GM23338 (cell line): ENCODE results near the gene TMEM143. TPM values are rescaled to one million over a fixed set of nuclear protein-coding genes. Genes with fewer than 3 reads are reported as not detected.

Source experiments
- ATAC-seq: fragments of 200-7000 bp; cut with Tn5 transposase; 3 replicates; pipeline ENCODE4 v1.9.1; 2020
- DNase-seq: peaks from one replicate; pipeline ENCODE4 v3.0.0-alpha.2; 2015; ENCODE audit warnings: low spot score
- H2AFZ ChIP-seq: fragments of 200-600 bp; sonication (generic); 2 replicates; pipeline ENCODE4 v1.8.0; 2016; ENCODE audit warnings: antibody characterized with exemption, mild to moderate bottlenecking, moderate library complexity
- H3F3A ChIP-seq: fragments of 200-600 bp; sonication (generic); replicated peaks from 2 replicates; pipeline ENCODE4 v1.8.0; 2017; ENCODE audit warnings: antibody characterized with exemption, mixed run types, low read depth
- H3K27ac ChIP-seq: fragments of 200-600 bp; sonication (generic); 2 replicates; pipeline ENCODE4 v1.6.1; 2016; ENCODE audit warnings: low read depth
- H3K27me3 ChIP-seq: fragments of 200-600 bp; sonication (generic); 2 replicates; pipeline ENCODE4 v1.8.0; 2016; ENCODE audit warnings: mild to moderate bottlenecking, mixed run types, moderate library complexity; ENCODE audit not compliant: insufficient read depth
- H3K36me3 ChIP-seq: fragments of 200-600 bp; sonication (generic); 2 replicates; pipeline ENCODE4 v1.8.0; 2016; ENCODE audit warnings: mild to moderate bottlenecking; ENCODE audit not compliant: insufficient read depth
- H3K4me1 ChIP-seq: fragments of 200-600 bp; sonication (generic); 2 replicates; pipeline ENCODE4 v1.8.0; 2016; ENCODE audit warnings: mild to moderate bottlenecking, moderate library complexity; ENCODE audit not compliant: insufficient read depth
- H3K4me2 ChIP-seq: fragments of 200-600 bp; sonication (generic); 2 replicates; pipeline ENCODE4 v1.7.1; 2017; ENCODE audit warnings: mixed run types
- H3K4me3 ChIP-seq: fragments of 200-600 bp; sonication (generic); 2 replicates; pipeline ENCODE4 v1.6.1; 2016; ENCODE audit warnings: mixed run types
- H3K79me2 ChIP-seq: fragments of 200-600 bp; sonication (generic); replicated peaks from 2 replicates; pipeline ENCODE4 v1.8.0; 2017; ENCODE audit warnings: mild to moderate bottlenecking; ENCODE audit not compliant: insufficient read depth
- H3K9me2 ChIP-seq: fragments of 200-600 bp; sonication (generic); 2 replicates; pipeline ENCODE4 v1.8.0; 2017; ENCODE audit not compliant: insufficient read depth
- H4K20me1 ChIP-seq: fragments of 200-600 bp; sonication (generic); replicated peaks from 2 replicates; pipeline ENCODE4 v1.8.0; 2017; ENCODE audit warnings: mild to moderate bottlenecking; ENCODE audit not compliant: insufficient read depth
- H3K27ac Mint-ChIP-seq: 2 replicates; pipeline ENCODE4 v1.8.0; 2020; ENCODE audit warnings: inconsistent platforms, mild to moderate bottlenecking, moderate library complexity, mixed read lengths
- H3K27me3 Mint-ChIP-seq: 3 replicates; pipeline ENCODE4 v1.8.0; 2022; ENCODE audit warnings: low read depth, mild to moderate bottlenecking, moderate library complexity, mixed read lengths, inconsistent platforms; ENCODE audit not compliant: insufficient read depth, poor library complexity
- H3K36me3 Mint-ChIP-seq: 3 replicates; pipeline ENCODE4 v1.8.0; 2021; ENCODE audit warnings: low read depth, mild to moderate bottlenecking, inconsistent platforms, moderate library complexity, mixed read lengths
- H3K4me1 Mint-ChIP-seq: 3 replicates; pipeline ENCODE4 v1.8.0; 2020; ENCODE audit warnings: mild to moderate bottlenecking, inconsistent platforms, mixed read lengths
- H3K4me3 Mint-ChIP-seq: 3 replicates; pipeline ENCODE4 v1.8.0; 2021; ENCODE audit warnings: moderate library complexity, mild to moderate bottlenecking, inconsistent platforms, mixed read lengths
- H3K9me3 Mint-ChIP-seq: 3 replicates; pipeline ENCODE4 v1.8.0; 2020; ENCODE audit warnings: moderate library complexity, mild to moderate bottlenecking, inconsistent platforms, mixed read lengths
- CREB1 ChIP-seq: fragments of 250-450 bp; sonication (Bioruptor Pico); IDR thresholded peaks from 2 replicates; pipeline ENCODE4 v1.5.0; 2020; ENCODE audit warnings: low read depth, mild to moderate bottlenecking, moderate library complexity
- CTCF ChIP-seq, 2 experiments: fragments of 200-600 bp in 1 of 2; sonication (generic) in 1 of 2; conservative IDR thresholded peaks; 2 replicates each; pipeline versions ENCODE4 v1.5.1 to v1.6.1; 2016 to 2017; ENCODE audit warnings: antibody characterized with exemption in 2 of 2, low read depth in 2 of 2, mild to moderate bottlenecking in 2 of 2, moderate library complexity in 1 of 2
- EZH2 ChIP-seq: fragments of 200-600 bp; sonication (generic); IDR thresholded peaks from one replicate; pipeline ENCODE4 v1.8.0; 2017; ENCODE audit warnings: antibody characterized with exemption, mild to moderate bottlenecking, low read depth; ENCODE audit not compliant: unreplicated experiment
- EZH2phosphoT487 ChIP-seq: fragments of 200-600 bp; sonication (generic); IDR thresholded peaks from one replicate; pipeline ENCODE4 v1.8.1; 2018; ENCODE audit warnings: antibody characterized with exemption; ENCODE audit not compliant: unreplicated experiment
- JUNB ChIP-seq: IDR thresholded peaks from one replicate; pipeline ENCODE4 v1.6.1; 2016; ENCODE audit warnings: antibody characterized with exemption; ENCODE audit not compliant: unreplicated experiment
- NANOG ChIP-seq: IDR thresholded peaks from 2 replicates; pipeline ENCODE4 v1.6.1; 2016; ENCODE audit warnings: antibody characterized with exemption, borderline replicate concordance
- POLR2AphosphoS5 ChIP-seq: IDR thresholded peaks from 2 replicates; pipeline ENCODE4 v1.6.1; 2016; ENCODE audit warnings: antibody characterized with exemption, low read depth
- REST ChIP-seq: IDR thresholded peaks from one replicate; pipeline ENCODE4 v1.6.1; 2018; ENCODE audit warnings: antibody characterized with exemption; ENCODE audit not compliant: unreplicated experiment
- STAT1 ChIP-seq: IDR thresholded peaks from one replicate; pipeline ENCODE4 v1.6.1; 2016; ENCODE audit warnings: antibody characterized with exemption; ENCODE audit not compliant: unreplicated experiment
- ZNF114 ChIP-seq: fragments of 250-450 bp; sonication (Bioruptor Pico); IDR thresholded peaks from 2 replicates; pipeline ENCODE4 v1.5.0; 2020; ENCODE audit warnings: mild to moderate bottlenecking, moderate library complexity
- ZNF331 ChIP-seq: fragments of 250-450 bp; sonication (Bioruptor Pico); IDR thresholded peaks from 2 replicates; pipeline ENCODE4 v1.5.0; 2020; ENCODE audit warnings: low read depth, mild to moderate bottlenecking, moderate library complexity
- ZNF462 ChIP-seq: fragments of 250-450 bp; sonication (Bioruptor Pico); IDR thresholded peaks from 2 replicates; pipeline ENCODE4 v1.5.0; 2020; ENCODE audit warnings: mild to moderate bottlenecking, moderate library complexity
- polyA plus RNA-seq: library from polyadenylated mRNA; unstranded; fragments of >200 nt; fragmentation: Nextera tagmentation; extraction: Ambion mirVana; gene quantifications from 2 replicates; pipeline ENCODE4 v1.2.1, GENCODE V29; 2016
- total RNA-seq: library from RNA; depleted of rRNA; stranded (reverse); fragments of >200 nt; shearing (Covaris generic); gene quantifications from 2 replicates; pipeline ENCODE4 v1.2.3, GENCODE V29; 2014
- TF ChIP-seq, protein P1 (sequence below): IDR thresholded peaks from 2 replicates; pipeline ENCODE4 v1.6.1; 2016; ENCODE audit warnings: antibody characterized with exemption

Gene TMEM143
- total and polyA plus RNA-seq, 2 experiments from 2014 or later: 12.8 to 15.0 TPM

- H3K79me2 ChIP-seq: no peaks in the 10 kb centered on the region
- Mint-ChIP-seq H3K36me3 (no peaks in the 10 kb centered on the region), H3K9me3 (no peaks in the 10 kb centered on the region; the same call in 2 of the 3 replicates), H3K4me3 (no peak overlapping the region), H3K4me1 (no peaks in the 10 kb centered on the region; the same call in 2 of the 3 replicates), H3K27ac (no peak overlapping the region), H3K27me3 (peaks cover 10% of the 10 kb centered on the region)
- no peaks in the 10 kb centered on the region for H3K36me3 ChIP-seq
- no peak overlapping the region for H3K4me2 ChIP-seq
- no peaks in the 10 kb centered on the region for H4K20me1 ChIP-seq
- H3K4me3 ChIP-seq: no peak overlapping the region
- H3K9me2 ChIP-seq: no peaks in the 10 kb centered on the region
- H3K27me3 ChIP-seq: no peaks in the 10 kb centered on the region
- ATAC-seq (no peak), DNase-seq (no peak)
- H3F3A ChIP-seq: no peaks in the 10 kb centered on the region
- TF ChIP-seq ZNF114 (CRISPR knock-in tag) (no peak), JUNB (no peak), REST (no peak), NANOG (no peak), ZNF331 (CRISPR knock-in tag) (no peak), STAT1 (no peak), EZH2 (no peak), CREB1 (CRISPR knock-in tag) (no peak), POLR2AphosphoS5 (no peak), CTCF (conservative IDR thresholded peaks at IDR 0.05; ENCODE audit: low read depth in 2 of 2) (no peak), ZNF462 (CRISPR knock-in tag) (no peak), EZH2phosphoT487 (no peak)
- TF ChIP-seq, protein P1, sequence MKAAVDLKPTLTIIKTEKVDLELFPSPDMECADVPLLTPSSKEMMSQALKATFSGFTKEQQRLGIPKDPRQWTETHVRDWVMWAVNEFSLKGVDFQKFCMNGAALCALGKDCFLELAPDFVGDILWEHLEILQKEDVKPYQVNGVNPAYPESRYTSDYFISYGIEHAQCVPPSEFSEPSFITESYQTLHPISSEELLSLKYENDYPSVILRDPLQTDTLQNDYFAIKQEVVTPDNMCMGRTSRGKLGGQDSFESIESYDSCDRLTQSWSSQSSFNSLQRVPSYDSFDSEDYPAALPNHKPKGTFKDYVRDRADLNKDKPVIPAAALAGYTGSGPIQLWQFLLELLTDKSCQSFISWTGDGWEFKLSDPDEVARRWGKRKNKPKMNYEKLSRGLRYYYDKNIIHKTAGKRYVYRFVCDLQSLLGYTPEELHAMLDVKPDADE: no peak
- H2AFZ ChIP-seq: no peak overlapping the region
- H3K4me1 ChIP-seq: no peaks in the 10 kb centered on the region; the same call in 1 of the 2 replicates
- no peak overlapping the region for H3K27ac ChIP-seq
Observed at GRCh38 chr19:48346191-48346590, 17.5 kb downstream of the TMEM143 start.
